Pancreas (tissue), 10 donors: Measurements from ENCODE around the gene ST6GALNAC4. TPM values are rescaled to one million over a fixed set of nuclear protein-coding genes. Genes with fewer than 3 reads are reported as not detected.

Source experiments
- ATAC-seq, 4 donors: fragments of 200-7000 bp; cut with Tn5 transposase; one replicate each; pipeline versions ENCODE4 v1.8.0 to v1.9.1; 2020; ENCODE audit warnings: mild to moderate bottlenecking in 4 of 4, moderate library complexity in 4 of 4
- DNase-seq, 6 donors: peaks; one replicate each; pipeline ENCODE4 v3.0.0-alpha.2; 2020
- FAIRE-seq: peaks from 2 replicates; lab custom pipeline; 2012; peaks lifted over from hg19 to GRCh38; lab: Jason Lieb, UNC
- H3K27ac ChIP-seq, 4 donors: fragments of 200-600 bp; sonication (generic); 1 replicate in 3 of 4; 2 replicates in 1 of 4; pipeline versions ENCODE4 v1.5.0 to v1.8.0; 2020
- H3K27me3 ChIP-seq, 4 donors: fragments of 200-600 bp; one replicate each; pipeline ENCODE4 v1.8.0; 2021
- H3K36me3 ChIP-seq, 3 donors: fragments of 200-600 bp; sonication (generic) in 1 of 3; one replicate each; pipeline versions ENCODE4 v1.5.0 to v1.8.0; 2020 to 2021
- H3K4me1 ChIP-seq, 3 donors: fragments of 200-600 bp; one replicate each; pipeline ENCODE4 v1.8.0; 2021
- H3K4me3 ChIP-seq, 4 donors: fragments of 200-600 bp; sonication (generic) in 2 of 4; one replicate each; pipeline versions ENCODE4 v1.5.0 to v1.8.0; 2020 to 2021
- H3K9me3 ChIP-seq, 4 donors: fragments of 200-600 bp; one replicate each; pipeline ENCODE4 v1.8.0; 2021
- WGBS, 2 donors: extraction: QIAGEN DNeasy Blood & Tissue Kit; methylation state at CpG; one replicate each; pipeline ENCODE4 v1.1.7; 2013; 5-methylcytosine and 5-hydroxymethylcytosine counted together
- intact Hi-C, 3 donors: fragments of 100-400 bp; cut with DNase I; formaldehyde crosslinking; loops; one replicate each; pipeline versions ENCODE4 v1.11.1 to v1.14.2; 2022
- polyA plus RNA-seq, 2 donors: library from polyadenylated mRNA; stranded (reverse); fragments of 200-250 nt; gene quantifications; one replicate each; pipeline ENCODE4 v1.2.3, GENCODE V29; 2013
- total RNA-seq, 6 donors: library from RNA; stranded (reverse); fragmentation: NEBNext Ultra II Directional in 4 of 6; extraction: Animal tissue kit (Norgen Biotek cat#: 25700) in 4 of 6; gene quantifications; one replicate each; pipeline versions ENCODE4 v1.2.1 to v1.2.4, GENCODE V29; 2021 to 2023
- TF ChIP-seq, protein P1 (sequence below), 4 donors: fragments of 200-600 bp; sonication (generic) in 3 of 4; IDR thresholded peaks; one replicate each; pipeline versions ENCODE4 v1.5.0 to v1.8.0; 2021; ENCODE audit warnings: antibody characterized with exemption in 4 of 4
- donor health status: healthy with polysubstance abuse.
- donor health status: DM: no; HTN: no; CAD: no; lungs with moderate emphysema.
- donor health status: DM: no; HTN: no; CAD: no.
- donor health status: control.
- donor health status: control.
- donor health status: Bipolar disorder and iron deficiency.
- donor health status: DM: yes; HTN: yes; CAD: no.
- donor health status: DM: no; HTN: no; CAD: no.
- donor health status: DM: no; HTN: no; CAD: no.
- donor health status: DM: yes; HTN: yes; CAD: no.

The ST6GALNAC4 gene
- total and polyA plus RNA-seq, 8 donors = 22.2 to 66.6 (median 33.9) TPM

DNA sequence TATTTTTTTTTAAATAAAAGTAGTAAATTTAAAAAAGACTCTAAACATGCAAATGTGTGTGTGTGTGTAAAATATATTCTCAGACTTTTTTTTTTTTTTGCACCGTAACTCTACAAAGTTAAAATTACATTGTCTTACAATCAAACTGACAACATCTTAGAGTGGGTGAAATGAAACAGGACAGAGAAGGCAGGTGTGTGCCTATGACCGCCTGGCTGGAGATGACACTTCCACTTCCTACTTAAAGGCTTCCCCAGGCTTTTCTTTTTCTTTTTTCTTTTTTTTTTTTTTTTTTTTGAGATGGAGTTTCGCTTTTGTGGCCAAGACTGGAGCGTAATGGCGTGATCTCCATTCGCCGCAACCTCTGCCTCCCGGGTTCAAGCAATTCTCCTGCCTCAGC is 36.7 kb downstream of the ST6GALNAC4 start:
- Histone ChIP-seq H3K27ac (no peak overlapping the region), H3K9me3 (no peaks in the 10 kb centered on the region), H3K27me3 (no peaks in the 10 kb centered on the region), H3K4me1 (peaks cover 1 to 7% (median 2%) of the 10 kb centered on the region in 3 donors), H3K36me3 (no peaks in the 10 kb centered on the region), H3K4me3 (no peak overlapping the region)
- no peak for FAIRE-seq
- TF ChIP-seq, protein P1, sequence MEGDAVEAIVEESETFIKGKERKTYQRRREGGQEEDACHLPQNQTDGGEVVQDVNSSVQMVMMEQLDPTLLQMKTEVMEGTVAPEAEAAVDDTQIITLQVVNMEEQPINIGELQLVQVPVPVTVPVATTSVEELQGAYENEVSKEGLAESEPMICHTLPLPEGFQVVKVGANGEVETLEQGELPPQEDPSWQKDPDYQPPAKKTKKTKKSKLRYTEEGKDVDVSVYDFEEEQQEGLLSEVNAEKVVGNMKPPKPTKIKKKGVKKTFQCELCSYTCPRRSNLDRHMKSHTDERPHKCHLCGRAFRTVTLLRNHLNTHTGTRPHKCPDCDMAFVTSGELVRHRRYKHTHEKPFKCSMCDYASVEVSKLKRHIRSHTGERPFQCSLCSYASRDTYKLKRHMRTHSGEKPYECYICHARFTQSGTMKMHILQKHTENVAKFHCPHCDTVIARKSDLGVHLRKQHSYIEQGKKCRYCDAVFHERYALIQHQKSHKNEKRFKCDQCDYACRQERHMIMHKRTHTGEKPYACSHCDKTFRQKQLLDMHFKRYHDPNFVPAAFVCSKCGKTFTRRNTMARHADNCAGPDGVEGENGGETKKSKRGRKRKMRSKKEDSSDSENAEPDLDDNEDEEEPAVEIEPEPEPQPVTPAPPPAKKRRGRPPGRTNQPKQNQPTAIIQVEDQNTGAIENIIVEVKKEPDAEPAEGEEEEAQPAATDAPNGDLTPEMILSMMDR (IDR thresholded peaks at IDR 0.05) = no peak
- no peak for DNase-seq
- intact Hi-C loops = no loop called here
- no peak for ATAC-seq
- 77 to 80% methylated on average over 8 of the region's 8 CpGs for WGBS, 2 donors

DNA sequence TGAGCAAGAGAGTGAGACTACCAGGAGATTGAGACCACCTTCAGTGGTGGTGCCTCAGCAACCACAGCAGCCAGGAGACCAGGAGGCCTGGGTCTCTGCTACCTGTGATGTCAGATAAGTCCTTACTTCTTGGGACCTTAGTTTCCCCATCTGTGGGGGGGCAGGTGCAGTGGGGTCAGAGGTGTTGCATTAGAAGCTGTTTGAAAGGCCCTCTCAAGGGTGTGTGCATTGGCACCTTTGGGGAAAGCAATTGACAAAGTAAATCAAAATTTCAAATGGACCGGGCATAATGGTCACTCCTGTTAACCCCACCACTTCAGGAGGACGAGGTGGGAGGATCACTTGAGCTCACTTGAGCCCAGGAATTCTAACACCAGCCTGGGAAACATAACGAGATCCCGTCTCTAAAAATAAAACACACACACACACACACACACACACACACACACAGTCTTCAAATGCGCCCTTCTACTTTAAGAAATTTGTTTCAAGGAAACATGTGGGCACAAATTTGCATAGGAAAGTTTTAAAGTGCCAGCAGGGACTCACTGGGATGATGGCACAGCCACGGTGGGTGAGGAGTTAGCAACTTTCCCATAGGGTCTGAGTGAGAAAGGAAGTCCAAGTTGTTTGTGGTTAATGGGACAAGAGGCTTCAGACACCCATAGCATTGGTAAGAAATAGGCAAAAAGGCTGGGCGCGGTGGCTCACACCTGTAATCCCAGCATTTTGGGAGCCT is 38.0 kb downstream of the ST6GALNAC4 start:
- Histone ChIP-seq H3K27ac (no peak overlapping the region), H3K9me3 (no peaks in the 10 kb centered on the region), H3K4me1 (peaks cover 0 to 8% (median 0%) of the 10 kb centered on the region in 3 donors), H3K27me3 (no peaks in the 10 kb centered on the region), H3K4me3 (no peak overlapping the region), H3K36me3 (no peaks in the 10 kb centered on the region)
- 65 to 66% methylated on average over 8 of the region's 8 CpGs for WGBS, 2 donors
- intact Hi-C loops = no loop called here
- ATAC-seq (no peak), FAIRE-seq (no peak), DNase-seq (no peak)
- TF ChIP-seq, protein P1 (IDR thresholded peaks at IDR 0.05) = no peak

DNA sequence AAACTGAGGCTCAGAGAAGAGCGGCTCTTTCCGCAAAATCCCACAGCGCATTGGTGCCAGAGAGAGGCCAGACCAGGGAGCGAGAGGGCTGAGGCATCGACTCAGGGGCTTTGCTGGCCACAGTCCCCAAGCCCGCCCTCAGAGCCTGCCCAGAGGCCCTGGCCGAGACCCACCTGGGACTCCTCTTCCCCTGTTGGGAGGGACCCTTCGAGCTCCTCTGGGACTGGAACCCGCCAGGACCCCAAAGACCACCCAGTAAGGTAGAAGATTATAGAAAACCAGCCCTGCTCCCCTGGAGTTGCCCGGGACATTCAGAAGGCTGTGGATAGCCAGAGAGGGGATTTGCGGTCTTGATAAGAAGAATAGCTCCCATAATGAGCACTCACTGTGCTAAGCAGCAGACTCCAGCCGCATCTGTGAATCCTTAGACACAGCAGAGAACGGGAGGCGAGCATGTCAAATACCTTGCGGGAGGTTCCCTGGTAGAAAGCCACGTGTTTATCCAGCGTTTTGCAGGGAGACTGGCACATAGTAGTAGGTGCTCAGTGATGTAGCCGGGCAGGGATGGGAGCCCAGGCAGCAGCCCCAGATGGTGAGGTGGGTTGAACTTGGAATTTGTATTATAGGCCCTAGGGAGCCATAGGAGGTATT is 38.7 kb downstream of the ST6GALNAC4 start:
- peak; percentile 2 to 11 (median 6) for ATAC-seq
- no peak for FAIRE-seq
- peak in 2 of 6 donors; percentile 59 to 64 for DNase-seq
- no peaks in the 10 kb centered on the region for H3K9me3 ChIP-seq
- no peaks in the 10 kb centered on the region for H3K36me3 ChIP-seq
- peaks cover 0 to 8% (median 0%) of the 10 kb centered on the region in 3 donors for H3K4me1 ChIP-seq
- no peaks in the 10 kb centered on the region for H3K27me3 ChIP-seq
- peak overlapping the region; percentile 36 to 67 (median 46) for H3K4me3 ChIP-seq
- peak overlapping the region in 3 of 4 donors; percentile 9 to 30 (median 12) for H3K27ac ChIP-seq
- WGBS, 2 donors = 28 to 29% methylated on average over 18 of the region's 18 CpGs
- intact Hi-C loops = no loop called here
- TF ChIP-seq, protein P1 (IDR thresholded peaks at IDR 0.05) = no peak

DNA sequence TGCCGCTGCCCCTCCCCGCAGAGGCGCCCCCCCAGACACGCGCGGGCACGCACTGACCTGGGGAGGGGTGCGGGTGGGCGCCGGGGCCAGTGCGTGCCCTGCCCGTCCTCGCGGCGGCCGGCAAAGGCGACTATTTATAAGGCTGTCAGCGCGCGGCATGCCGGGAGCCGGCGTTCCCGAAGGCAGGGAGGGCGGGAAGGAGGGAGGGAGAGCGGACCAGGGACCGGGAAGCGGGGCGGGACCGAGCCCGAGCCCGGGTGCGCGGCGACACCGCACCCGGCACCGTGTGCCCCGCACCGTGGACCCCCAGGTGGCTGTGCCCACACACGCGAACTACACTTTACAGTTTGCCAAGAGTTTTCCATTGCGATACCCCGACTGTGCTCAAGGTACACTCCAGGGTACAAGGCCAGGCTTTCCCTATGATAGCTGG is 39.3 kb downstream of the ST6GALNAC4 start, which contains the start of gene AK1:
AK1 (minus strand) TSS at position 110 of the 433 bp plus-strand sequence. CDS start 3,058 bp downstream, outside the sequence.
- ATAC-seq (peak; percentile 88 to 93 (median 90)), DNase-seq (peak; percentile 76 to 95 (median 84)), FAIRE-seq (no peak)
- Histone ChIP-seq H3K4me1 (peaks cover 0 to 8% (median 0%) of the 10 kb centered on the region in 3 donors), H3K27me3 (no peaks in the 10 kb centered on the region), H3K4me3 (peak within 1 kb of the TSS; percentile 36 to 67 (median 46)), H3K9me3 (no peaks in the 10 kb centered on the region), H3K27ac (peak within 1 kb of the TSS in 3 of 4 donors; percentile 9 to 30 (median 12)), H3K36me3 (no peaks in the 10 kb centered on the region)
- TF ChIP-seq, protein P1 (IDR thresholded peaks at IDR 0.05) = no peak
- intact Hi-C loops = no loop called here
- WGBS, 2 donors = 1 to 2% methylated on average over 44 of the region's 44 CpGs
